ENCODE results near the gene KRTAP5-10.
"Not testable (repeated sequence)": the region's sequence is repeated elsewhere in the genome, so short reads cannot be mapped to it uniquely, and the experiment has no call there.

KRTAP5-10 gene

DNA sequence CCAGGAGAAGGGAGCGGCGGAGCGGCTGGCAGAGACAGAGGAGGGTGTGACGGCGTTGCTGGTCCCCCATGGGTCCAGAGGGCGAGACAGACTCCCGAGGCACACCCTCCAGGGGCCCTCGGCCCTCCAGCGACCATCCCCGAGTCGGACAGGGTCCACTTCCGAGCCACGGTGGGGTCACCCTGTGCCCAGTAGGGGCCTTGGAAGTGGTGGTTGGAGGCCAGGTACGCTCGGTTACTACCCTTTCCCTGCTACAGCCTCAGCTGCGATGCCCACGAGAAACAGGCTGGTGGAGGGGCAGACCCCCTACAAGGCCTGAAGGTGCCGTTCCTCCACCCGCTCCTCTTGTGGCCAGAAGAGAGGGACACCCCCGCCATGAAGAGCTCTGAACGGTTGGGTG lies 42.9 kb downstream of the KRTAP5-10 start:
- not testable (repeated sequence) for H3K4me3 ChIP-seq (ENCODE audit: low read length); DNase-seq (ENCODE audit: low read depth)

DNA sequence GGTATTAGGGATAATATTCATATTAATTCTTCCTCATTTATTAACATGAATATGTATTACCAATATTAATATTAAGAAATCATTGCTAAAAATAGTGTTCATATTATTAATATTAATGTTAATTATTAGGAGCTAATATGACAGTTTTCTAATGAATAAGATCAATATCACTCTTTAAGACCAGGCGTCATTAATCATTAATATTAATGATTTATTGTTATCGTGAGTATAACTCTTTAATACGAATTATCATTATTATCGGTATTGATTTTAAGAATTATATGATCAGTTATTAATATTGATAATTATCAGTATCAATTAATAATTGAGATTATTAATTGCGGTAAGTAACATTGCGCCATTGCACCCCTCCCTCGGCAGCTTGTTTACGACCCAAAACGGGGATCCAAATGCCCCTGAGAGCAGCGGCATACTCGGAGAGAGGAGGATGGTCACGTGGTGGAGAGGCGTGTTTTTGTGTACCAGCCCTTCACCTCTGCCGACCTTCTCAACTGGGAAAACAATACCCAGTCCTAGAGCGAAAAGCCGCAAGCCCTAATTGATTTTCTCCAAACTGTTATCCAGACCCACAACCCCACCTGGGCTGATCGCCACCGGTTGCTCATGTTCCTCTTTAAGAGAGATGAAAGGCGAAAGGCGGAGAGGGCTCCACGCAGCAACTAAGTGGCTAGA lies 46.0 kb downstream of the KRTAP5-10 start:
- not testable (repeated sequence) for H3K4me3 ChIP-seq (ENCODE audit: low read length); DNase-seq (ENCODE audit: low read depth)

DNA sequence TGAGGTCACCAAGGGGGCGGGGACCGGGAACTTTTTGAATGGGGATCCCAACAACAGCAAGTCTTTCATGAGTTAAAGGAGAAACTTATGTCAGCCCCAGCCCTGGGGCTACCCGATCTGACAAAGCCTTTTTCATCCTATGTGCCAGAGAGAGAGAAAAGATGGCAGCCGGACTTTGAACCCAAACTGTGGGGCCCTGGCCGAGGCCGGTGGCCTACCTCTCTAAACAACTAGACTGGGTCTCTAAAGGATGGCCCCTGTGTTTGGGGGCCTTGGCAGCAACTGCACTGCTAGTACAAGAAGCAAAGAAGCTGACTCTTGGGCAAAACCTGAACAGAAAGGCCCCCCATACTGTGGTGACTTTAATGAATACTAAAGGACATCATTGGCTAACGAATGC lies 48.6 kb downstream of the KRTAP5-10 start:
- not testable (repeated sequence) for DNase-seq (ENCODE audit: low read depth); H3K4me3 ChIP-seq (ENCODE audit: low read length)

DNA sequence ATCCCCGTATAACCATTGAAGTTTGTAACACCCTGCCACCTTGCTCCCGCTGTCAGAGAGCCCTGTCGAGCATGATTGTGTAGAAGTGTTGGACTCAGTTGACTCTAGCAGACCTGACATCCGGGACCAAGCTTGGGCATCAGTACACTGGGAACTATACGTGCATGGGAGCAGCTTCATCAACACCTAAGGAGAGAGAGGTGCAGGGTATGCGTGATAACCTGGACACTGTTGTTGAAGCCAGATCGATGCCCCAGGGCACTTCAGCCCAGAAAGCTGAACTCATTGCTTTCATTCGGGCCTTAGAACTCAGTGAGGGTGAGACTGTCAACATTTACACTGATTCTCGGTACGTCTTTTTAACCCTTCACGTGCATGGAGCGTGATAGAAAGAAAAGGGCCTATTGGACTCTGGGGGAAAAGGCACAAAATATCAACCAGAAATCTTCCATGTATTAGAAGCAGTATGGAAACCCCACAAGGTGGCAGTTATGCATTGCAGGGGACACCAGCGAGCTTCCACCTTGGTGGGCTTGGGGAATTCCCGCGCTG lies 49.1 kb downstream of the KRTAP5-10 start:
- not testable (repeated sequence) for H3K4me3 ChIP-seq (ENCODE audit: low read length); DNase-seq (ENCODE audit: low read depth)

DNA sequence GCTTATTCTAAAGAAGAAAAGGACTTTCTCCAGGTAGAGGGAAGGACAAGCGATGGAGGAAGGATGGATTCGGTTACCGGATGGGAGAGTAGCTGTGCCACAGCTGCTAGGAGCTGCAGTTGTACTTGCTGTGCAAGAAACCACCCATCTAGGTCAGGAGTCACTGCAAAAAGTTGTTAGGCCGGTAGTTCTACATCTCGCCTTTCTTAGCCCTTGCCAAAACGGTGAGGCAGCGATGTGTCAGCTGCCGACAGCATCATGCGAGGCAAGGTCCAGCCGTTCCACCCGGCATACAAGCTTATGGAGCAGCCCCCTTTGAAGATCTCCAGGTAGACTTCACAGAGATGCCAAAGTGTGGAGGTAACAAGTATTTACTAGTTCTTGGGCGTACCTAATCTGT lies 49.6 kb downstream of the KRTAP5-10 start:
- H3K4me3 ChIP-seq (ENCODE audit: low read length); DNase-seq (ENCODE audit: low read depth): not testable (repeated sequence)
